ENCODE measurements around the gene PRR36. TPM values are rescaled to one million over a fixed set of nuclear protein-coding genes. Genes with fewer than 3 reads are reported as not detected.

The PRR36 gene
- total RNA-seq, 2 experiments from 2014 or later: 0.25 to 0.30 TPM

DNA sequence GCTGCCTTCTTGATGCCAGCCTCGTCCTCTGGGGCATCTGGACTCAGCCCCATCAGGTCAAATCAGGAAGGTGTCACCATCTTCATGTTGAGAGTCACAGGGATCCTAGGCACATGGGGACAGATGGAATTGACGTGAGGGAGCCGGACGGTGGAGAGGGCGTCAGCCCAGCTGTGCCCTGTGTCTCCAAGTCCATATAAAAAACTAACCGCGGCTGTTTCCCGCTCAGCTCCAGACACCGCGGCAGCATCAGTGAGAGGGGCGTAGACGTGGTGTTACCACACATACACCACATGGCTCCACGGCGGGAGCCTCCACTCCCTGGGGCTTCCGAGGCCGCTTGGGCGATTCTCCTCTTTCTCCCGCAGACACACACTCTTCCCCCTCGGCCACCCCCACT lies 5.6 kb upstream of the PRR36 start:
- TF ChIP-seq, protein P1, sequence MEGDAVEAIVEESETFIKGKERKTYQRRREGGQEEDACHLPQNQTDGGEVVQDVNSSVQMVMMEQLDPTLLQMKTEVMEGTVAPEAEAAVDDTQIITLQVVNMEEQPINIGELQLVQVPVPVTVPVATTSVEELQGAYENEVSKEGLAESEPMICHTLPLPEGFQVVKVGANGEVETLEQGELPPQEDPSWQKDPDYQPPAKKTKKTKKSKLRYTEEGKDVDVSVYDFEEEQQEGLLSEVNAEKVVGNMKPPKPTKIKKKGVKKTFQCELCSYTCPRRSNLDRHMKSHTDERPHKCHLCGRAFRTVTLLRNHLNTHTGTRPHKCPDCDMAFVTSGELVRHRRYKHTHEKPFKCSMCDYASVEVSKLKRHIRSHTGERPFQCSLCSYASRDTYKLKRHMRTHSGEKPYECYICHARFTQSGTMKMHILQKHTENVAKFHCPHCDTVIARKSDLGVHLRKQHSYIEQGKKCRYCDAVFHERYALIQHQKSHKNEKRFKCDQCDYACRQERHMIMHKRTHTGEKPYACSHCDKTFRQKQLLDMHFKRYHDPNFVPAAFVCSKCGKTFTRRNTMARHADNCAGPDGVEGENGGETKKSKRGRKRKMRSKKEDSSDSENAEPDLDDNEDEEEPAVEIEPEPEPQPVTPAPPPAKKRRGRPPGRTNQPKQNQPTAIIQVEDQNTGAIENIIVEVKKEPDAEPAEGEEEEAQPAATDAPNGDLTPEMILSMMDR (IDR thresholded peaks at IDR 0.05): no peak
- no peak for ATAC-seq (ENCODE audit: poor library complexity)
- Mint-ChIP-seq H3K4me3 (no peak overlapping the region), H3K27ac (no peak overlapping the region), H3K4me1 (ENCODE audit: low read depth) (peaks cover 2% of the 10 kb centered on the region), H3K9me3 (no peaks in the 10 kb centered on the region), H3K36me3 (ENCODE audit: low read depth) (no peaks in the 10 kb centered on the region), H3K27me3 (peaks cover 8% of the 10 kb centered on the region)
- Histone ChIP-seq H3K27ac (ENCODE audit: low read depth in 1 of 2, low read length in 2 of 2) (no peak overlapping the region), H3K4me3 (ENCODE audit: low read length) (no peak overlapping the region), H3K4me1 (ENCODE audit: insufficient read depth, low read length) (peaks cover 3% of the 10 kb centered on the region), H3K9me3 (ENCODE audit: control insufficient read depth in 1 of 2, insufficient read depth in 1 of 2, low read length in 2 of 2) (peaks cover 0 to 6% of the 10 kb centered on the region in 2 experiments), H3K36me3 (ENCODE audit: insufficient read depth, low read length) (no peaks in the 10 kb centered on the region), H3K27me3 (ENCODE audit: control insufficient read depth in 1 of 2, insufficient read depth in 2 of 2, low read length in 2 of 2) (peaks cover 2 to 4% of the 10 kb centered on the region in 2 experiments)
- intact Hi-C loops (cut with DNase I, micrococcal nuclease): no loop called here
- ChIA-PET POLR2A (interaction anchor here (1.2 kb wide), 1 partner anchor 10 kb away, joined by 3 read pairs; no protein-coding TSS in a partner anchor), CTCF (interaction anchor here (0.8 kb wide), 1 partner anchor 10 kb away, joined by 3 read pairs; no protein-coding TSS in a partner anchor)
- DNase-seq: no peak

DNA sequence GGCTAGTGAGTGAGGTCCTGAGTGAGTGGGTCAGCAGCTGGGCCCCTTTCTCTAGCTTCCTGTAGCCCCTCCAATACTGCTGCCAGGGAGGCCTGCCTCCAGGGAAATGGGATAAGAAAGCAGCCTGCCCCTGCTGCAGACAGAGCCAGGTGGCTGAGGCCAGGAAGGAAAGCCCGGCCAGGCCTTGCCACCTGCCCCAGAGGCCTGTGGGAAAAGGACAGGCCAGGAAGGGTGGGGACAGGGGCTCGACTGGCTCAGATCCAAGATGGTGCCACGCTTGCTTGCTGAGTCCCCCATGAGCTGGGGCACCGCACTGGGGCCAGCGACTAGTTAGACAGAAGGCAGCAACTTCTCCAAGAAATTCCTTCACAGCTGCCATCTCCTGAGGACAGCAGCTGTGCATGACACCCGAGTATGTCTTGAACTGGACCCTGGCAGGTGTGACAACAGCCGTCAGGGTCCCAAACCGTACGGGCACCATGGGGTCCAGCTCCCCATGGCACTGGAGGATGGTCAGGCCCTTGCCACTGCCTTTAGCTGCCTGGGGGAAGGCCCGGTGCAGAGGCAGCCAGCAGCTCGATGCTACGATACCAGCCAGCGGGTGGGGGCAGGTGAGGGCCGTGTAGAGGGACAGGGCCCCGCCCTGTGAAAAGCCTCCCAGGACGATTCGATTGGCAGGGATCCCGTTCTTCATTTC lies 5.1 kb upstream of the PRR36 start:
- no peak overlapping the region for H3K27ac ChIP-seq (ENCODE audit: low read depth in 1 of 2, low read length in 2 of 2)
- H3K9me3 ChIP-seq (ENCODE audit: control insufficient read depth in 1 of 2, insufficient read depth in 1 of 2, low read length in 2 of 2): peaks cover 0 to 12% of the 10 kb centered on the region in 2 experiments
- ATAC-seq (ENCODE audit: poor library complexity) (no peak), DNase-seq (no peak)
- peaks cover 9% of the 10 kb centered on the region for H3K4me1 ChIP-seq (ENCODE audit: insufficient read depth, low read length)
- ChIA-PET POLR2A (interaction anchor here (1.2 kb wide), 1 partner anchor 10 kb away, joined by 3 read pairs; no protein-coding TSS in a partner anchor), CTCF (interaction anchor here (0.8 kb wide), 1 partner anchor 10 kb away, joined by 3 read pairs; no protein-coding TSS in a partner anchor)
- TF ChIP-seq, protein P1 (IDR thresholded peaks at IDR 0.05): no peak
- Mint-ChIP-seq H3K27me3 (peaks cover 8% of the 10 kb centered on the region), H3K4me3 (no peak overlapping the region), H3K27ac (no peak overlapping the region), H3K36me3 (ENCODE audit: low read depth) (no peaks in the 10 kb centered on the region), H3K9me3 (no peaks in the 10 kb centered on the region), H3K4me1 (ENCODE audit: low read depth) (peaks cover 5% of the 10 kb centered on the region)
- H3K4me3 ChIP-seq (ENCODE audit: low read length): no peak overlapping the region
- peaks cover 7 to 9% of the 10 kb centered on the region in 2 experiments for H3K27me3 ChIP-seq (ENCODE audit: control insufficient read depth in 1 of 2, insufficient read depth in 2 of 2, low read length in 2 of 2)
- intact Hi-C loops (cut with DNase I, micrococcal nuclease): no loop called here
- no peaks in the 10 kb centered on the region for H3K36me3 ChIP-seq (ENCODE audit: insufficient read depth, low read length)

DNA sequence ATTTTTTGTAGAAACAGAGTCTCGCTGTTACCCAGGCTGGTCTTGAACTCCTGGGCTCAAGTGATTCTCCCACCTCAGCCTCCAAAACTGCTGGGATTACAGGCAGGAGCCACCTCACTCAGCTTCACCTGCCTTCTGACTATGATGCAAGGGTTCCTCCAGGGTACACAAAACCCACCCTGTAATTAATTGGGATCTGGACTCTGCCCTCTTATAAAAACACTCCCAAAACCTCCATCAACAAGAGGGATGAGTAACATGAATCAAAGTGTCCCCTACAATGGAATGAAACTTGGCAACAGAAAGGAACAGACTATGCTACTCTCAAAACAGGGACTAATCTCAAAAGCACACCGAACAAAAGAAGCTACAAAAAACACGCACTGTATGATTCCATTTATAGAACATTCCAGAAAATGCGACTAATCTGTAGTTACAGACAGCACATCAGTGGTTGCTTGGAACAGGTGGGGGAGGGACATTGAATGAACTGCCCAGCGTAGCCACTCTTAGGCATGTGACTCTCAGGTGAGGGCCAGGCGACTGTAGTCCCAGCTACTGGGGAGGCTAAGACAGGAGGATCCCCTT lies 3.2 kb upstream of the PRR36 start:
- Mint-ChIP-seq H3K4me1 (ENCODE audit: low read depth) (peaks cover 9% of the 10 kb centered on the region), H3K9me3 (no peaks in the 10 kb centered on the region), H3K36me3 (ENCODE audit: low read depth) (no peaks in the 10 kb centered on the region), H3K27me3 (peaks cover 20% of the 10 kb centered on the region), H3K4me3 (no peak overlapping the region), H3K27ac (no peak overlapping the region)
- ChIA-PET POLR2A (interaction anchor here (0.6 kb wide), 1 partner anchor 169 kb away, joined by 3 read pairs; no protein-coding TSS in a partner anchor), CTCF (interaction anchor here (0.7 to 1.5 kb wide), 2 partner anchors 8 kb away, joined by 3 to 6 read pairs; no protein-coding TSS in a partner anchor)
- Histone ChIP-seq H3K4me3 (ENCODE audit: low read length) (no peak overlapping the region), H3K27ac (ENCODE audit: low read depth in 1 of 2, low read length in 2 of 2) (no peak overlapping the region), H3K36me3 (ENCODE audit: insufficient read depth, low read length) (no peaks in the 10 kb centered on the region), H3K9me3 (ENCODE audit: control insufficient read depth in 1 of 2, insufficient read depth in 1 of 2, low read length in 2 of 2) (peaks cover 0 to 27% of the 10 kb centered on the region in 2 experiments), H3K4me1 (ENCODE audit: insufficient read depth, low read length) (peaks cover 21% of the 10 kb centered on the region), H3K27me3 (ENCODE audit: control insufficient read depth in 1 of 2, insufficient read depth in 2 of 2, low read length in 2 of 2) (peaks cover 19 to 21% of the 10 kb centered on the region in 2 experiments)
- no peak for ATAC-seq (ENCODE audit: poor library complexity)
- TF ChIP-seq, protein P1 (IDR thresholded peaks at IDR 0.05): no peak
- intact Hi-C loops (cut with DNase I, micrococcal nuclease): no loop called here
- DNase-seq: no peak

Data from CD4-positive, alpha-beta T cell (primary cell).